Thoracic aorta (tissue), 2 donors: Measurements from ENCODE around the gene FAM114A2. TPM values are rescaled to one million over a fixed set of nuclear protein-coding genes. Genes with fewer than 3 reads are reported as not detected.
A peak's percentile ranks its signal among the peaks of the same experiment; 100 is the strongest.
"Not testable (repeated sequence)": the region's sequence is repeated elsewhere in the genome, so short reads cannot be mapped to it uniquely, and the experiment has no call there.

Experiments
- ATAC-seq: fragments of 150-250 bp; one replicate; pipeline ENCODE4 v1.8.0; 2017; ENCODE audit warnings: low read depth; ENCODE audit not compliant: insufficient number of reproducible peaks, low FRiP score
- DNase-seq: peaks from one replicate; pipeline ENCODE4 v3.0.0-alpha.2; 2020; ENCODE audit warnings: low spot score
- H3K27ac ChIP-seq, 2 donors: fragments of 200-600 bp; sonication (generic); 1 replicate in 1 of 2; 2 replicates in 1 of 2; pipeline ENCODE4 v1.5.1; 2016; ENCODE audit warnings: mild to moderate bottlenecking in 2 of 2, moderate library complexity in 2 of 2
- H3K27me3 ChIP-seq: fragments of 200-600 bp; sonication (generic); replicated peaks from 2 replicates; pipeline ENCODE4 v1.6.0; 2016; ENCODE audit warnings: mild to moderate bottlenecking; ENCODE audit not compliant: insufficient read depth
- H3K36me3 ChIP-seq: fragments of 200-600 bp; sonication (generic); one replicate; pipeline ENCODE4 v1.5.1; 2016
- H3K4me1 ChIP-seq, 2 donors: fragments of 200-600 bp; sonication (generic); 1 replicate in 1 of 2; 2 replicates in 1 of 2; pipeline versions ENCODE4 v1.5.1 to v1.6.0; 2016; ENCODE audit warnings: low read depth in 2 of 2, mild to moderate bottlenecking in 1 of 2; ENCODE audit not compliant: control insufficient read depth in 1 of 2
- H3K4me3 ChIP-seq: fragments of 200-600 bp; sonication (generic); 2 replicates; pipeline ENCODE4 v1.5.1; 2016; ENCODE audit warnings: mild to moderate bottlenecking
- H3K9me3 ChIP-seq: fragments of 200-600 bp; sonication (generic); 2 replicates; pipeline ENCODE4 v1.5.1; 2016
- total RNA-seq, 2 donors: library from RNA; depleted of rRNA; stranded (reverse); fragments of >200 nt; gene quantifications; one replicate each; pipeline versions ENCODE4 v1.1.0 to v1.2.3, GENCODE V29; 2016
- TF ChIP-seq, protein P1 (sequence below): fragments of 200-600 bp; sonication (generic); IDR thresholded peaks from one replicate; pipeline ENCODE4 v1.5.1; 2019; ENCODE audit warnings: antibody characterized with exemption

Gene FAM114A2
- total RNA-seq, 2 donors from 2014 or later = 33.2 to 43.6 TPM

DNA sequence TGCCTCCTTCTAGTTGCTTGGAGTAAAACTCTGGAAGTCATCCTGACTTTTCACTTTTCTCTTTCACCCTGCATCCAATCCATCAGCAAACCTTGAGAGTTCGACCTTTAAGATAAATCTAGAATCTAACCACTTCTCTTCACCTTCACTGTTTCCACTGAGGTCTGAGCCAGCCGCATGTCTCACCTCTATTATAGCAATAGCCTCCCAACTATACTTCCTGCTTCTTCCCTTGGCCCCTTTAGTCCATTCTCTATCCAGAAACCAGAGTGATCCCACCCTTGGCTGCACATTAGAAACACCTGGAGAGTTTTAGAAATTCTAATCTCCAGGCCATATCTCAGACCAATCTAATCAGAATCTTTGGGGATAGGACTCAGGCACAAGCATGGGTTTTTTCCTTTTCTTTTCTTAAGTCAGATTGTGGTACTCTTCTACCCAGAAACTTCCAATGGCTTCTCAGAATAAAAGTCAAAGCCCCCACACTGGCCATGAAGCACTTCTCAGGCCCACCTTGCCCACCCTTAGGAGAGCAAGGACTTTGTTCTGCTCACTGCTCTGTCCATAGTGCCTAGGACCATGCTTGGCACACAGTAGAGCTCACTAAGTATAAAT lies 33.2 kb upstream of the FAM114A2 start:
- Histone ChIP-seq H3K36me3 (no peaks in the 10 kb centered on the region), H3K27ac (no peak overlapping the region), H3K4me3 (peak overlapping the region; percentile 10), H3K9me3 (no peaks in the 10 kb centered on the region), H3K4me1 (no peaks in the 10 kb centered on the region), H3K27me3 (no peaks in the 10 kb centered on the region)
- DNase-seq (no peak), ATAC-seq (no peak)
- TF ChIP-seq, protein P1, sequence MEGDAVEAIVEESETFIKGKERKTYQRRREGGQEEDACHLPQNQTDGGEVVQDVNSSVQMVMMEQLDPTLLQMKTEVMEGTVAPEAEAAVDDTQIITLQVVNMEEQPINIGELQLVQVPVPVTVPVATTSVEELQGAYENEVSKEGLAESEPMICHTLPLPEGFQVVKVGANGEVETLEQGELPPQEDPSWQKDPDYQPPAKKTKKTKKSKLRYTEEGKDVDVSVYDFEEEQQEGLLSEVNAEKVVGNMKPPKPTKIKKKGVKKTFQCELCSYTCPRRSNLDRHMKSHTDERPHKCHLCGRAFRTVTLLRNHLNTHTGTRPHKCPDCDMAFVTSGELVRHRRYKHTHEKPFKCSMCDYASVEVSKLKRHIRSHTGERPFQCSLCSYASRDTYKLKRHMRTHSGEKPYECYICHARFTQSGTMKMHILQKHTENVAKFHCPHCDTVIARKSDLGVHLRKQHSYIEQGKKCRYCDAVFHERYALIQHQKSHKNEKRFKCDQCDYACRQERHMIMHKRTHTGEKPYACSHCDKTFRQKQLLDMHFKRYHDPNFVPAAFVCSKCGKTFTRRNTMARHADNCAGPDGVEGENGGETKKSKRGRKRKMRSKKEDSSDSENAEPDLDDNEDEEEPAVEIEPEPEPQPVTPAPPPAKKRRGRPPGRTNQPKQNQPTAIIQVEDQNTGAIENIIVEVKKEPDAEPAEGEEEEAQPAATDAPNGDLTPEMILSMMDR = no peak

DNA sequence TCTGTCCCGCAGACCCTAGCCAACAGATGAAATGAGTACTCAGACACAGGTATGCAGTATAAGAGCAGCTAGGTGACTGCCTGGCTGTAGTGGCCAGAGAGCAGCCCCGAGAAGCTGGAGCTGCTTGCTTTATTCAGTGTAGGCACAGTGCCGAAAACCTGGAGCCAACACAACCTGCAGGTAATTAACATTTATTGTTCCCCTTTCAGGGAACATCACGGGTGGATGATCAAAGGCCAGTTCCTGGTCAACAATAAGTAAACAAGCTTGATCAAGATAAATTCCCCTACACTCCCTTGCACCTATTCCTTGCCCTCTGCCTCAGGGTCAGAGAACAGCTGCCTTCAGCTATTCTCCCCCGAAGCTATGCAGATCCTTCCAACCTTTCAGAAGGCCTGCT lies 31.1 kb upstream of the FAM114A2 start:
- DNase-seq, H3K4me1 ChIP-seq, H3K4me3 ChIP-seq, H3K9me3 ChIP-seq, ATAC-seq, H3K36me3 ChIP-seq, H3K27ac ChIP-seq, H3K27me3 ChIP-seq: not testable (repeated sequence)

DNA sequence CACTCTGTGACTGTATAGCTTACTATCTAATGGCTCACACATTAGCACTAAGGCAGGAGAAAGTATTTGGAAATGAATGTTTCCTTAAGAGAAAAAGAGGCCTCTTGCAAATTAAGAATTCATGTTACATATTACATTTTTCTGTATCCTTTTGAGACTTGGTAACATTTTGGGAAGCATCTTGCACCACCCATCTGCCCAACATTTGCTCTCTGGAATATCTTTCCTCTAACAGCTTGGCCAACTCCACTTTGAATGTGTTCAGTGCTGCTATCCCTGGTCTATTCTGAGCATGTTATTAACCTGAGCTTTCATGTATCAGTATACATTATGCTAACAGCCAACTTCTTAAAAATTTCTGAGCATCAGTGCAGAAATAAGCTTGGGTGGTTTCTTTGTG lies 27.3 kb upstream of the FAM114A2 start:
- no peak overlapping the region for H3K4me3 ChIP-seq
- no peaks in the 10 kb centered on the region for H3K36me3 ChIP-seq
- no peaks in the 10 kb centered on the region for H3K27me3 ChIP-seq
- ATAC-seq (no peak), DNase-seq (no peak)
- H3K9me3 ChIP-seq = no peaks in the 10 kb centered on the region
- H3K27ac ChIP-seq = no peak overlapping the region
- TF ChIP-seq, protein P1 = no peak
- no peaks in the 10 kb centered on the region for H3K4me1 ChIP-seq

DNA sequence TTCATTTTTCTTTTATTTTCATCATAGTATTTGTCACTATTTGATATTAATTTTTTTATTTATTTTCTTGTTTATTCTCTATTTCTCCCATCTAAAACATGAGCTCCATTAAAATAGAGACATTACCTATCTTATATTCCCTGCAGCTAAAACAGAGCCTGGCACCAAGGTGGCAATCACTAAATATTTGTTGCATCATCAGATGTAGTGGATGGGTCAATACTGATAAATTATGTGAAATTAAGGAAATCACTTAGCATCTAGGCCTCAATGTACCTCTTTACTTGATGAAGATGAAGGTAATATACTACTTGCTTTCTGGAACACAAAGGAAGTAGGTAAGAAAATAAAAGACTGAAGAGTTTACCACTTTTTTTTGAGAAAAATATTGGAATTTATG lies 24.7 kb upstream of the FAM114A2 start:
- no peak overlapping the region for H3K27ac ChIP-seq
- TF ChIP-seq, protein P1 = no peak
- ATAC-seq = no peak
- no peak for DNase-seq
- no peaks in the 10 kb centered on the region for H3K36me3 ChIP-seq
- no peaks in the 10 kb centered on the region for H3K9me3 ChIP-seq
- H3K4me3 ChIP-seq = no peak overlapping the region
- peaks cover 0 to 2% of the 10 kb centered on the region in 2 donors for H3K4me1 ChIP-seq
- H3K27me3 ChIP-seq = no peaks in the 10 kb centered on the region

DNA sequence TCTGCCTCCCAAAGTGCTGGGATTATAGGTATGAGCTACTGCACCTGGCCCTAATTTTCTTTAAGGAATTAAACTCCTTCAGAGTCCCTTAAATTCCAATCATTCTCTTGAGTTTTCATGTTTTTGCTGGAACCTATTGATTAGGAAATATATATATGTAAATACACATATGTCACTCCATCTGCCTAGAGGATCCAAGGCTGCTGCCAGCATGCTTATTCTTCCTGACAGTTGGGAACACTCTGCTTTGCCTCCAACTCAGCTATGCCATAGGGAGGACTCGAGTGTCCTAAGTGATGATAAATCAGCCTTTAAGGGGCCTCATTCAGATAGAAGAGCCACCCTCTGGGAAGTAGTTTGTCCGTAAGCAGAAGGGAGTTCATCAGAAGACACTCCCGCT lies 21.9 kb upstream of the FAM114A2 start:
- no peak overlapping the region for H3K27ac ChIP-seq
- no peak for ATAC-seq
- TF ChIP-seq, protein P1 = no peak
- peaks cover 3 to 7% of the 10 kb centered on the region in 2 donors for H3K4me1 ChIP-seq
- no peak for DNase-seq
- H3K9me3 ChIP-seq = no peaks in the 10 kb centered on the region
- H3K4me3 ChIP-seq = no peak overlapping the region
- H3K36me3 ChIP-seq = no peaks in the 10 kb centered on the region
- H3K27me3 ChIP-seq = no peaks in the 10 kb centered on the region

DNA sequence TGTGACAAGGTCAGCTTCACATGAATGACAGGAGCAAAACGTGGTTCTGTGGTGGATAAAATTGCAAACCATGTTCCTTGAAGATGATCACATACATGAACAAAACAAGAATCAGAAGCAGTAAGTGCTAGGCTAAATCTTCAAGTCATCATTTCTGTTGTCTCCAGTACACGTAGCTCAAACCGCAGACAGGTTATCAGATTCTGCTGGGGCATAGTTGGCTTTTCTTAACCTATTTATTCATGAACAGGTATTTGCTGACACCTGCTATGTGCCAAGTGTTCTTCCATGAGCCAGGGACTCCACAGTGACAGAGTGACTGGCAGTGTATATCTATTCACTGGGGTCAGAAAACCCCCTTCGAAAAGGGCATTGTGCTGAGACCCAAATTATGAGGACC lies 20.9 kb upstream of the FAM114A2 start:
- Histone ChIP-seq H3K9me3 (no peaks in the 10 kb centered on the region), H3K4me3 (no peak overlapping the region), H3K36me3 (no peaks in the 10 kb centered on the region), H3K27ac (no peak overlapping the region), H3K4me1 (peaks cover 3 to 7% of the 10 kb centered on the region in 2 donors), H3K27me3 (no peaks in the 10 kb centered on the region)
- no peak for ATAC-seq
- DNase-seq = no peak
- TF ChIP-seq, protein P1 = no peak
